Mesothelial cell of epicardium (in vitro differentiated cells): Measurements from ENCODE around the gene SPAG8. TPM values are rescaled to one million over a fixed set of nuclear protein-coding genes. Genes with fewer than 3 reads are reported as not detected.

ENCODE experiments used
- DNase-seq, 2 experiments: peaks; one replicate each; pipeline ENCODE4 v3.0.0; 2021; ENCODE audit warnings: low spot score in 2 of 2; ENCODE audit not compliant: unreplicated experiment in 2 of 2
- H3K27ac Mint-ChIP-seq: 2 replicates; pipeline ENCODE4 v1.8.0; 2021; ENCODE audit warnings: mixed read lengths
- H3K27me3 Mint-ChIP-seq: 2 replicates; pipeline ENCODE4 v1.8.0; 2021; ENCODE audit warnings: low read depth, mixed read lengths
- H3K36me3 Mint-ChIP-seq: 2 replicates; pipeline ENCODE4 v1.8.0; 2021; ENCODE audit warnings: mixed read lengths
- H3K4me1 Mint-ChIP-seq: 2 replicates; pipeline ENCODE4 v1.8.0; 2021; ENCODE audit warnings: mixed read lengths
- H3K4me3 Mint-ChIP-seq: 2 replicates; pipeline ENCODE4 v1.8.0; 2021; ENCODE audit warnings: mild to moderate bottlenecking, moderate library complexity, mixed read lengths
- H3K9me3 Mint-ChIP-seq: 2 replicates; pipeline ENCODE4 v1.8.0; 2021; ENCODE audit warnings: mixed read lengths
- total RNA-seq: library from RNA; stranded (reverse); gene quantifications from 3 replicates; pipeline ENCODE4 v1.2.1, GENCODE V29; 2021
- TF ChIP-seq, protein P1 (sequence below): fragments of 200-600 bp; sonication (generic); IDR thresholded peaks from one replicate; pipeline ENCODE4 v1.5.0; 2021; ENCODE audit warnings: antibody characterized with exemption; ENCODE audit not compliant: unreplicated experiment

The SPAG8 gene
- total RNA-seq, 1 donor from 2014 or later, result 0.89 TPM

DNA sequence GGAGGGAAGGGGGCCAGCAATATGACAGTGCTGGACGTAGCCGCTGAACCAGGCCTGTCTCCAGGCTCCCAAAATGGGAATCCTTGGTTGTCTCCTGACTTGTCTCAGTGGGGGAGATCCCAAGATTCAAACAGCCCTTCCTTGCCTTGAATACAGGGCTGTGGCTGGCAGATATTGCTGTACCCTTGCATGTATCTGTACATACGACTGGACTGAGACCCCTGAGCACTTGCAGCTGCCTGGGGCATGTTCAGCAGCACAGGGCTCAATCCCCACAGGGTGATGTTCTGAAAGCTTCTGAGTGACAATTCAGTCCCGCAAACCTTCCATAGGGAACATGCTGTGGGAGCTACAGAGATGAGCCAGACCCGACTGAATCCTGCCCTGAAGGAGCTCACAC lies 44.8 kb upstream of the SPAG8 start:
- H3K27me3 Mint-ChIP-seq, result peaks cover 19% of the 10 kb centered on the region
- no peaks in the 10 kb centered on the region for H3K9me3 Mint-ChIP-seq
- H3K4me1 Mint-ChIP-seq, result no peaks in the 10 kb centered on the region
- H3K27ac Mint-ChIP-seq, result no peak overlapping the region
- peaks cover 5% of the 10 kb centered on the region for H3K36me3 Mint-ChIP-seq
- no peak for DNase-seq
- no peak overlapping the region for H3K4me3 Mint-ChIP-seq
- TF ChIP-seq, protein P1, sequence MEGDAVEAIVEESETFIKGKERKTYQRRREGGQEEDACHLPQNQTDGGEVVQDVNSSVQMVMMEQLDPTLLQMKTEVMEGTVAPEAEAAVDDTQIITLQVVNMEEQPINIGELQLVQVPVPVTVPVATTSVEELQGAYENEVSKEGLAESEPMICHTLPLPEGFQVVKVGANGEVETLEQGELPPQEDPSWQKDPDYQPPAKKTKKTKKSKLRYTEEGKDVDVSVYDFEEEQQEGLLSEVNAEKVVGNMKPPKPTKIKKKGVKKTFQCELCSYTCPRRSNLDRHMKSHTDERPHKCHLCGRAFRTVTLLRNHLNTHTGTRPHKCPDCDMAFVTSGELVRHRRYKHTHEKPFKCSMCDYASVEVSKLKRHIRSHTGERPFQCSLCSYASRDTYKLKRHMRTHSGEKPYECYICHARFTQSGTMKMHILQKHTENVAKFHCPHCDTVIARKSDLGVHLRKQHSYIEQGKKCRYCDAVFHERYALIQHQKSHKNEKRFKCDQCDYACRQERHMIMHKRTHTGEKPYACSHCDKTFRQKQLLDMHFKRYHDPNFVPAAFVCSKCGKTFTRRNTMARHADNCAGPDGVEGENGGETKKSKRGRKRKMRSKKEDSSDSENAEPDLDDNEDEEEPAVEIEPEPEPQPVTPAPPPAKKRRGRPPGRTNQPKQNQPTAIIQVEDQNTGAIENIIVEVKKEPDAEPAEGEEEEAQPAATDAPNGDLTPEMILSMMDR, result no peak

DNA sequence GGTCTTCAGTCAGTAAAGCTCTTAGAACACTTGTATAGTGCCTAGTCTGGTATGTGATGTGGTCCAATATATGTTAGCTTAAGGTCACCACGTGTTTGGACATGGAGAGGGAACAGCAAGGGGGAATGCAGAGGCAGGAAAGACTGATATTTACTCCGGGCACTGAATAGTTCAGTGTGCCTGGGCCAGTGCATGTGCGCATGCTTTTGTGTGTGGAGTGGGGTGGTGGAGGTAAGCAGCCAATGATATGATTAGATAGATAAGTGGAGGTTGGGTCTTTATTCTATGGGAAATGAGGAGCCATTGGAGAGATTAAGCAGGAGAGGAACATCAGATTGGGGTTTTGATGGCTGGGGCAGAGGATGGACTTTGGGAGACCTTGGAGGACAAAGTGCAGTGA lies 44.1 kb upstream of the SPAG8 start:
- no peak for DNase-seq
- Mint-ChIP-seq H3K27ac (no peak overlapping the region), H3K36me3 (peaks cover 5% of the 10 kb centered on the region)

DNA sequence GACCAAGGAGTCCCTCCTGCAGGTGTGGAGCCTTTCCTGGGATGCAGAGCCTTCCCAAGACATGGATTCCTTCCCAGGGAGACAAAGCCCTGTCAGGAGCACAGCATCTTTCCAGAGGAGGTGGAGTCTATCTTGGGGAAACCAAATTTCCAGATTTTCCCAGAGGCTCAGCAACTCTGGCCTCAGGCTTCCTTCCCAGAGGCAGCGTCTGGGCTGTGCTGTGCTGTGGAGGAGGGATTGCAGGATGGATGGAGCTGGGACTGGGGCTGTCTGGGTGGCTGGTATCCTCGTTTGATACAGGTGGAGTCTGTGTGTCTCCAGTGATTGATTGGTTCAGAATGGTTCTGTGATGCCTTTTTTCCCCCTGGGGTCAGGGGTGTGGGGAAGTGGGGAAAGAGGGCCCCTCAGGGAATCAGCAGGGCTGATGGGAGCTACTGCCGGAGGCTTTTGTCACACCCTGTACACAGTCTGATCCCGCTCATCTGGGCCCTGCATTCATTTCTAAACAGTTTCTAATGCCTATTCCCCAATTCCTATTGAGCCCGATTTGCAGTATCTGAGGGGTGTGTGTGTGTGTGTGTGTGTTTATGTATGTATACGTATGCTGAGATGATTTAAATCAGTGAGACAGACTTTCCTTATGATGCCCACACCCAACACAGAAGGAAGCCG lies 42.2 kb upstream of the SPAG8 start:
- Mint-ChIP-seq H3K4me1 (no peaks in the 10 kb centered on the region), H3K9me3 (no peaks in the 10 kb centered on the region), H3K4me3 (no peak overlapping the region), H3K27me3 (no peaks in the 10 kb centered on the region), H3K27ac (no peak overlapping the region), H3K36me3 (peaks cover 14% of the 10 kb centered on the region)
- TF ChIP-seq, protein P1, result no peak
- peak; percentile 10 to 22 for DNase-seq

More for the DNA sequence above, 44.1 kb upstream of the SPAG8 start:
- Mint-ChIP-seq H3K9me3 (no peaks in the 10 kb centered on the region), H3K4me1 (no peaks in the 10 kb centered on the region), H3K27me3 (peaks cover 13% of the 10 kb centered on the region), H3K4me3 (no peak overlapping the region)
- TF ChIP-seq, protein P1, result no peak

DNA sequence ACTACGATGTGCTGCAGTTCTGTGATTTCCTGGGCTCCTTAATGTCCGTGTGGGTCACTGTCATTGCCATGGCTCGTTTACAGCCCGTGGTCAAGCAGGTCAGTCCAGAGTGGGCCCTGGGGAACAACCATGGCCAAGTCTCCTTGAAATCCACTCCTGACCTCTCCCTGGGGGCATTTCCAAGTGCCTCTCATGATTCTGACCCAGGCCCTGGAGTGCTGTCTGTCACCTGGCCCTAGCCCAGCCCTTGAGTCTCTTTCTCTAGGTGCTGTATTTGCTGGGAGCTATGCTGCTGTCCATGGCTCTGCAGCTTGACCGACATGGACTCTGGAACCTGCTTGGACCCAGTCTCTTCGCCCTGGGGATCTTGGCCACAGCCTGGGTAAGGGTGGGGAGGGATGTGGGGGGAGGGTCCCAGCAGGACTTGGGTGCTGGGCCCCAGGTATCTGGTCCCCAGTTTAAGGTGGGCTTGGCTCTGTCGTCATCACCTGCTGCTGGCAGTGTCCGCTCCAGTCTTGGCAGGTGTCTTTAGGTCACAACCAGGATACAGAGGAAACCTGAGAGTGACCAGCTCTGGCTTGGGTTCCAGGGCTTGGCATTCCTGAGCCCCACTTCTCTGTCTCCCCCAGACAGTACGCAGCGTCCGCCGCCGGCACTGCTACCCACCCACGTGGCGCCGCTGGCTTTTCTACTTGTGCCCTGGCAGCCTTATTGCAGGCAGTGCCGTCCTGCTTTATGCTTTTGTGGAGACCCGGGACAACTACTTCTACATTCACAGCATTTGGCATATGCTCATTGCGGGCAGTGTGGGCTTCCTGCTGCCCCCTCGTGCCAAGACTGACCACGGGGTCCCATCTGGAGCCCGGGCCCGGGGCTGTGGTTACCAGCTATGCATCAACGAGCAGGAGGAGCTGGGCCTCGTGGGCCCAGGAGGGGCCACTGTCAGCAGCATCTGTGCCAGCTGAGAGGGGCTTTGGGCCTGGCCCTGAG lies 41.1 kb upstream of the SPAG8 start:
- no peak overlapping the region for H3K4me3 Mint-ChIP-seq
- no peaks in the 10 kb centered on the region for H3K4me1 Mint-ChIP-seq
- H3K36me3 Mint-ChIP-seq, result peaks cover 16% of the 10 kb centered on the region
- H3K9me3 Mint-ChIP-seq, result no peaks in the 10 kb centered on the region
- H3K27me3 Mint-ChIP-seq, result no peaks in the 10 kb centered on the region
- TF ChIP-seq, protein P1, result no peak
- peak; percentile 10 to 33 for DNase-seq
- no peak overlapping the region for H3K27ac Mint-ChIP-seq

DNA sequence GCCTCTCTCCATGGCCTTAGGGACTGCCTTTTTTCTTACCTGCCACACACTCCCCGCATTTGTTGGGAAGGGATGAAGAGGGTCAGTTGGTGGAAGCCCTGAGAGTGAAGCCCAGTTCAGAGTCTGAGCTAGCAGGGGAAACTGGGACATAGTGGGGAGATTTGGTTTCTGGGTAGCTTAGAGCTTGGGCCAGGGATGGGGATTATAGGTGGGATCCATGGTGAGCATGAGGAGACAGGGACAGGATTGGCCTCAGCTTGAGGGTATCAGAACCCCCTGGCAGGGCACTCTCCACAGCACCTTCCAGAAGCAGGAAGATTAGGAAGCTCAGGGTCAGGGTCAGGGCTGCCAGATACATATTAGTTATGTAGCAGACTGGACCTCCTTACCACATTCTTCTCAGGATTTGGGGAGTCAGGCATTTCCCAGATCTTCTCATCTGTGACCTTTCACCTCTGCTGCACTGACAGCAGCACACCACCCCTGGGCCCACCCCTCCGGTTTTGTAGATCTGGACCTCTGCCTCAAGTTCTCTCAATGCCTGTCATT lies 40.3 kb upstream of the SPAG8 start:
- Mint-ChIP-seq H3K27me3 (no peaks in the 10 kb centered on the region), H3K4me1 (no peaks in the 10 kb centered on the region), H3K9me3 (no peaks in the 10 kb centered on the region), H3K36me3 (peaks cover 24% of the 10 kb centered on the region), H3K4me3 (no peak overlapping the region), H3K27ac (no peak overlapping the region)
- DNase-seq, result peak in 1 of 2 experiments; percentile 3
- TF ChIP-seq, protein P1, result no peak
